Posterior vena cava (tissue), 2 donors: ENCODE measurements around the gene CAMTA1. TPM values are rescaled to one million over a fixed set of nuclear protein-coding genes. Genes with fewer than 3 reads are reported as not detected.

Source experiments
- DNase-seq: peaks from one replicate; pipeline ENCODE4 v3.0.0-alpha.2; 2020; ENCODE audit warnings: low spot score
- intact Hi-C, 2 donors: fragments of 100-400 bp; cut with DNase I; formaldehyde crosslinking; loops; one replicate each; pipeline versions ENCODE4 v1.14.1 to v1.14.2; 2022 to 2023
- total RNA-seq, 2 donors: library from RNA; stranded (reverse); fragmentation: NEBNext Ultra II Directional; extraction: Animal tissue kit (Norgen Biotek cat#: 25700); gene quantifications; one replicate each; pipeline ENCODE4 v1.2.1, GENCODE V29; 2021
- donor health status: DM: yes; HTN: yes; CAD: no.
- donor health status: DM: yes; HTN: yes; CAD: no.

Gene CAMTA1
- total RNA-seq, 2 donors from 2014 or later: 65.1 to 76.4 TPM

DNA sequence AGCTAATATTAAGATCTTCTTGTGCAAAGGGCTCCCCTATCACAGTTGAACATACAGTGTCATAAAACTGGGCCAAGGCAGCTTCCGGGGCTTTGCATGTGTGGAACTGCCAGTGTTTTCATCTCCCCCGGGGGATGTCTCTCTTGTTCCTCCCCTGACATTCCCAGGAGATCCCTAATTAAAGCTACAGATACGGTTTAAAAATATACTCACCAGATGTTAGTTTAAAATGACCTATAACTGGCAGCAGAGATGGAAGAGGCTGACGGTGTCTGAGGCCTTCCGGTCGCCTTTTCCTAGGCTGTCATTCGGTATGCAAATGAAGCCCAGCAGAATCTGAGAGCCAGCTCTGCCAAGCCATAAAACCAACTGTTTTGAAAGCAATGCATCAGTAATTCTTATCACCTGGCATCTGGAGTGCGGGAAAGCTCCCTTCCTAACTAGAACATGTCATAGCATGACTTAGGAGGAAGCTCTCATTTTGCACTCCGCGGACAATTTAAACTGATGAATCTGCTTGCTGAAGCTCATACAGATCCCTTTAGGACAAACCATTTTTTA is 549.3 kb downstream of the CAMTA1 start:
- intact Hi-C loops: no loop called here
- DNase-seq: no peak

DNA sequence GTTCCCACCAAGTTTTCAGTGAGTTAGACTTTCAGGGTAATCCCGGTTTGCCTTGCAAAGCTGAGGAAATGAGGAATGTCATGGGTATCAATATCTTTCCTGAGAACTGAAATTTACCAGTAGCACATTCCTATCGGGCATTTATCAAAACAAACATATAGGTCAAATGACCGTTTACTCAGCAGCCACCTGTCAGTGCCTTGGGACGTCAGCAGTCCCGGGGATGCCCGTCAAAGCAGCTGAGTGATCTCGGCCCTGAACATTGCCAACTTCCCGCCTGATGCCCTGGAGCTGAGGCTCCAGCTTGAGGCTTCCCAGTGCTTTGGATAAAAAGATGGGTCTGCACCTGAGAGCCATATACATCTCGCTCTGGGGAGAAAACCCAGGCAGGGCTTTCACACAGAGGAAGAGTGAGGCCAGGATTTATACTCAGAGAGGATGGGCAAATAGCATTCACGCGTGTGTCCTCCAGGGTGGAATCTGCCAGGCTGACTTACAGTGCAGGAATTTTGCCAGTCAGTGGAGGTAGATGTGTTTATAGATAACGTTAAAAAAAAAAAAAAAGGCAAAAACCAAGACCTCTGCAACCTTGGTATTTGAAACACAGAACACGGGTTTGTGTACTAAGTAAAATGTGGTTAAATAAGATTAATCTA is 550.1 kb downstream of the CAMTA1 start:
- DNase-seq: no peak
- intact Hi-C loops: no loop called here

DNA sequence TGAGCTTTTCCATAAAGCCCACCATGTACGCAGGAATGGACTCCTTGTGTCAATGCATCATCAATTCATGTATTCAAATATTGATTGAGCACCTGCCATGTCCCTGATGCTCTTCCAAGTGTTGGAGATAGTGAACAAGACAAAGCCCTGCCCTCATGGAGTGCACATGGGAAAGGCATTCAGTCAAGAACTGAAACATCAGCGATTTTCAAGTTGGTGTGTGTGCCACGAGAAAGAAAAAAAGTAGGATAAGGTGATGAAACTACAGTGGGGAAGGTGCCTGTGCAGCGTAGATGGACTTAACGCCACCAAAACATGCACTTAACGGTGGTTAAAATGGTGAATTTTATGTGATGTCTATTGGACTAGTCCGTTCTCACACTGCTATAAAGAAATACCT is 553.2 kb downstream of the CAMTA1 start:
- DNase-seq: no peak
- intact Hi-C loops: no loop called here

DNA sequence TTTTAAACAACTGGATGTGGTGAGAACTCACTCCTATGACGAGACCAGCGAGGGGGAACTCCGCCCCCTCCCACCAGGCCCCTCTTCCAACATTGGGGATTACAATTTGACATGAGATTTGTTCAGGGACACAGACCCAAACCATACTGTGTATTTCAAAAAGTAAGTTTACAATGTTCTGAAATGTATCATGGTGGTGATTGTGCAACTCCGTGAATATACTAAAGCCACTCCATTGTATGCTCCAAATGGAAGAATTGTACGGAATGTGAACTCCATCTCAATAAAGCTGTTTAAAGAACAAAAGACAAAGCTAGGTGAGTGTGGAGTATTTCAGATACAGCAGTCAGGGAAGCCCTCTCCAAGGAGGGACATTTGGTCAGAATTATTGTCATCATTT is 553.8 kb downstream of the CAMTA1 start:
- intact Hi-C loops: no loop called here
- no peak for DNase-seq

DNA sequence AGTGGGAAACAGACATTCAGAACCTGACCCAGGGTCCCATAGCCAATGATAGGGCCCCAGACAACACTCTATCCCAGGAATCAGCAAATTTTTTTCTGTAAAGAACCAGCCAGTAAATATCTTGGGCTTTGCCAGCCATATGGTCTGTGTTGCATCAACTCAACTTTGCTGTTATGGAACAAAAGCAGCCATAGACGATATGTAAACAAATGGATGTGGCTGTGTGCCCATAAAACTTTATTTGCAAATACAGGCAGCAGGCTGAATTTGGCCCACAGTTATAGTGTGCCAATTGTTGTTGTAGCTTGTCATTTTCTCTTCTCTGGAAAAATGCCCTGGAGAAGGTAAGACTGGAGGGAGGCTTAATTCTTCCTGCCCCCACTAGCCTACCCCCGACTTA is 554.7 kb downstream of the CAMTA1 start:
- intact Hi-C loops: no loop called here
- DNase-seq: no peak

DNA sequence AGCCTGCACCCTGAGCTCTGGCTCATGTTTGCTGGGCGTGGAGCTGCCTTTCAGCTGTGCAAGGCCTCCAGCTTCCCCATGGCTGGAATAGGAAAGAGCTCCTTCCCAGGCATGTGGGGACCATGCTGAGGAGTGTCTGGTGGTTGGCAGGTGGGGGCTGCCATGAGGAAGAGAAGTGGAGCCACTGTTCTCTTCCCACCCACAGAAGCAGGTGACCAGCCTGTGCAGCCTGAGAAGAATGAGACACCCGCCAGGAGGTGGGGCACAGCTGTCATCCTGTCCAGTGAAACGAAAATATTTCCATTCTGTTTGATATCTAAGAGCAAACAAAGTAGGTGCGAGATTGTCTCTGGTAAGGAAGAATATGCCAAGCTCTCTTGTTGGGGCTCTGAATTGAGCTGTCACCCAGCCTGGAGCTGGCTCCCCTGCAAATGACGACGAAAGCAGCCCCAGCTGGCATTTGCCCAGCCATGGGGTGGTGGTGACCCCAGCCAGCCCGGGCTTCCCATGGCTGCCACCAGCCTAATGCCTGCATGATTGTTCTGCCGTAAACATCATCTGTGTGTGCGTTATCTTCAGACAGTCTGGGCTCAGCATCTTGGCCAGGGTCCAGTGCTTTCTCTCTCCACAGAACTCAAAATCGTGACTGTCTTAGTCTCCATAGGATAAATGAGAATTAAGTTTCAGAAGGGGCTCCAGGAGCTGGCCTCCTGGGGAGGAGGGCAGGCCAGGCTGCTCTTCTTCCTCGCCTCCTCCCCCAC is 556.1 kb downstream of the CAMTA1 start:
- intact Hi-C loops: no loop called here
- DNase-seq: no peak

DNA sequence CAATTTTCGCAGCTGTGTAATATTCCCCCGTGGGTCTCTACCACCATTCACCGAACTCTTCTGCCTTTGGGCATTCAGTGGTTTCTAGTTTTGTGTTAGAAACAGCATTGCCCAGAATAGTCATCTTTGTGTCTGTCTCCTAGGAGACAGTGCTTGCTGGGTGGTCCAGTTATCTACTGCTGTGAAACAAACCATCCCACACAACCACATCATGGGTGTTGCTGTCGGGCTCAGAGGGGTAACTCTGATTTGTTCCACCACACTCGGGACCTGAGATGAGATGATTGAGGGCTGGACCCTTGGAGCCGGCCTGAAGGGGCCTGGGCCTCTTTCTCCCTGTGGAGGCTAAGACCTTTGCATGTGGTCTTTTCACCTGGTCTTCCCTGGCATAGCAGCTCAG is 558.6 kb downstream of the CAMTA1 start:
- intact Hi-C loops: no loop called here
- no peak for DNase-seq

DNA sequence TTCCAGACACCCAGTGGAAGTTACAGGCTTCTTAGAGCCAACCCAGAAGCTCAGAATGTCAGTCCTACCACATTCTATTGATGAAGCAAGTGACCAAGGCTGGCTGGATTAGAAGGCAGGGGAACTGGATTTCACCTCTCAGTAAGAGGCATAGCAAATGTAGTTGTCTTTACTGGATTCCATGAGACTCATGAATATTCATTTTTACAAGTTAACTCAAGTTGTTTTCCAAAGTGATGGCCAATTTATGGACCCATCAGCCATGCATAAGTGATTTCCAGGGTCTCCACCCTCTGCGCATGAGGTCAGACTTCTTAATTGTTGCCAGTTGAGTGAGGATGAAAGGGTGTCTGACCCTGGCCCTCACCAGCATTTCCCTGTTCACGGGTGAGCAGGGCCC is 559.0 kb downstream of the CAMTA1 start:
- no peak for DNase-seq
- intact Hi-C loops: no loop called here

DNA sequence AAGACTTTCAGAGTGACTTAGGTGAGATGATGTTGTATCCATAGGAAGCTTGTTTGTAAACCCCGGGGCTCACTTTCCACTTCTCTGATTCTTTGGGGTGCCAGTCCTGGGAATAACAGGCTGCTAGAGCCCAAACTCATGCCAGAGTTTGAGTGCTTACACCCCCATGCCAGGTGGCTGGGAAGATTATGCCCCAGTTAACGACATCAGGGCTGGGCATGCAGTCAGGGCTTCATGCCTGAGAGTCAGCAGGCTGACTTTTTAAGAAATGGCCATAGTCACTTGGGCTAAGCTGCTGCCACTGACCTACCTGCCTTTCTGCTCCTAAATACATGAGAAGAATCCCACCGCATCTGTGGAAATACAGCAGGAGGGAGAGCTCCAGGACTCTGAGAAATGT is 560.3 kb downstream of the CAMTA1 start:
- no peak for DNase-seq
- intact Hi-C loops: no loop called here

DNA sequence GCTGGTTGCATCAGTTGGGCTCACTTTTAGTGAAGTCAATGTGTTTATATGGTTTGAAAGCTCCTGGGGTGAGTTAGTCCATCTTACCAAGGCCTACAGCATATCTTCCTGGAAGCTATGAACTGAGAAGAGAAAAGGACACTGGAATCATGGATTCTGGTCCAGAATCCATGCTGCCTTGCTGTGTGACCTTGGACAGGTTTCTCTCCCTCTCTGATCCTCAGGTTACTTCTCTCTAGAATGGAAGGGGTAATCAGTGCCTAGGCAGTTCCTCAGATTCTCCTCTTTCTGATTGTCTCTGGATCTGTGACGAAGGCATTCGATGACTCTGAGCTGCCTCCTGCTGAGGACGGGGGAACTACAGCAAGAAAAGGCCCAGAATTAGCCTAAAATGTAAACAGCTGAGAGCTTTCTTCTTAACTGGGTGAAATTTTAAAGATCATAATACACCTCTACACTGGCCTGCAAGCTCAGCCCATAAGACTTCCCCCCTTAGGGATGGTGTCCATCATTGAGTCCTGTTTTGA is 560.9 kb downstream of the CAMTA1 start:
- intact Hi-C loops: no loop called here
- DNase-seq: no peak

DNA sequence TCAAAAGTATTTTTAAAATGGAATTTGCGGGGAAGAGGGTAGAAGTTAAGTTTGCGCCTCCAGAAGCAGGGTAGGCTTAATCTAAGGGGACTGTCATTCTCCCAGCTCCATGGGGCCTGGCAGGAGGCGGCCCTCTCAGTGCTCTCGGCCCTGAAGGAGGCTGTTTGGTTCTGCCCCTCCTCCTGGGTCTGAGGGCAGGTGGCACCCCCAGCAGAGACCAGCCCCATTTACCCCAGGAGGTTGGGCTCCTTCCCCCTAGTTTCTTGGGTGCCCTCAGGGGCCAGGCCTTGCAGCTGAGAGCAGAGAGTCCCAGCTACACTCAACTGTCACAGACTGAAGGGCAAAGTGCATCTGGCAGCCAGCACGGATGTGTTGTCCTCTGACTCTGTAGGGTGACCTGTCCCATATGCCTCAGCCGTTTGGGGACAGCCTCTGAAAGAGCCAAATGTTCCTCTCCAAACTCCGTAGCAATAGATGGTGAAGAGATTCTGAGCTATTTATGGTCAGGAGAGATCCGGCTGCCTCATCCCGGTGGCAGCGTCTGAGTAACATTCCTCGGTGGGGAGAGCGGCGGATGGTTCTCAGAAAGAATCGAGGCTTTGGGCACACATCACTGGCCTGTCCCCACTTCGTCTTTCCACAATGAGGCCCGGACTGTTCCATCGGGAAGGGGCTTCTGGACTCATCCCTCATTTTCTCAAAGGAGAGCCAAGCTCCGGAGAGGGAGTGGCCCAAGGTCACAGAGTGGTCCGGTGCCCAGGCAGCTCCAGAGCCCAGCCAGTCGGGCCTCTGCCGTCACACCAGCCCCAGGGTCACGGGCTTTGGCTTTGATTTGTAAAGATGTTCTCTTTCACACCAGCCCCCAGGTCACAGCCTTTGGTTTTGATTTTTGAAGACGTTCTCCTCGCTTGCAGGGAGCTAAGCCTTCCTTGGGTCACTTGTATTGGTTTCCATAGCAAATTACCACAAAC is 561.6 kb downstream of the CAMTA1 start:
- intact Hi-C loops: no loop called here
- DNase-seq: no peak

DNA sequence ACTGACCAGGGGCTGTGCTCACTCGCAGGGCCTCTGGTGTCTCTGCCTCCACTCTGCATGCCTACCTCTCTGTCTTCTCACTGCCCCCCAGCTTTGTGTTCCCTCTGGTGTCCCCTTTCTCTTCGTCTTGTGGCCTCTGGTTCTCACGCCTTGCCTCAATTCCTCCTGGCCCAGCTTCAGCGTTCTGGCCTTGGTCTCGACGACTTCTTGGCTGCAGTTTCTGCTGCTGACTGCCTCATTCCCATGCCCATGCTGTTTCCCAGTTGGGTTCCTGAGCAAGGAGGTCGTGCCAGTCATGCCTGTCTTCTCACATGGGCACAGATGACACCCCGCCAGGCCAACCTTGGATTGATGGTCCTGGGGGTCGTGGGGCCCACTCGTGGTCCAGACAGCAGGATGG is 562.8 kb downstream of the CAMTA1 start:
- intact Hi-C loops: no loop called here
- DNase-seq: no peak

DNA sequence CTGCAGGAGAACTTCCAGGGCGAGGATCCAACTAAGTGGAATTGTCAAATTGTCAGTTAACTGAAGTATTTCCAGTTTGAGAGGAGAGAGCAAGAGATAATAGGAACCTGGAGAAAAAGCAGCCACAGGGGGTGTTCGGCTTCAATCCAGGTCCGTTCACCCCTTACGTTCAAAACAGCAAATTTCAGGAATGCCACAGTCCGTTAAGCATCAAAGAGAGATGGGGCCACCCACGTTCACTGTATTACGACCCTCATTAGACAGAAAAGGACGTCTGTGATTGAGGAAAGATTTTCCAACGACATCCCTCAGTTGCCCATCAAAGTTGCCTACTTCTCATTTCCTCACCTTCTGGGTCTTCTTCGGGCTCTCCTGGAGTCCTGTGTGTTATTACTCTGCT is 563.3 kb downstream of the CAMTA1 start:
- no peak for DNase-seq
- intact Hi-C loops: no loop called here

DNA sequence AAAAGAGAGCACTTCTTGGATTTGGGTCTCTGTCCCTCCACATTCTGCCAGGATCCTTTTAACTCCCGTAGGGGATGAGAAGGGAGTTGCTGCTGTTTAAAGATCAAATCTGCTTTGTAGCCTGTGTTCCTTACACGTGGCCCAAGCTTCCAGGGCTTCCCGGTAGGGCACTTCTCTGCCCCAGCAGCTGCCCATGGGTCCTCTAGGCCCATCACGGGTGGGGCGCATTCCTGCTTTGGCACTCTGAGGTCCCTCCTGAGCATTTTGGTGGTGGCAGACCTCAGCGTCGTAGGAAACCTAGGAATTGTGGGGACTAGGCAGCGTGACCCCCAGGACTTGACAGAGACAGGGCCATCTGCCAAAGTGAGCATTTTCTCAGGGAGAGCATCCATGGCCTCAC is 565.5 kb downstream of the CAMTA1 start:
- intact Hi-C loops: no loop called here
- peak; percentile 52 for DNase-seq

DNA sequence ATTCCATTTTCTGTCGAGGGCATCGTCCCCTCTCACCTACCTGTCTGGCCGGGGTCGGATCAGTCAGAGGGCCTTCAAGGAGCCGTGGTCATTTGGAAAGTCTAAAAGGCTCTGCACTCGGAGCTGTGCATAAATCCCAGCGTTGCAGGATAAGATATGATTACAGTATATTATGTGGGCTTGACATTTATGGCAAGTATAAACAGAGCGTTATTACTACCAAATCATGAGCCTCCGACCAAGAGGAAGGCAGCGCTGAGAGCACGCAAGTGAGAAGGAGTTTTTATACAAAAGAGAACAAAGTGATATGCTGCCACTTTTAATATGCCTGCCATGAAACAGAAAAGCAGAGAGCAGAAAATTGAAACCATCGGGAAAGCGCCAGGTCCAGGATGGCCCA is 566.4 kb downstream of the CAMTA1 start:
- DNase-seq: peak; percentile 28
- intact Hi-C loops: no loop called here

DNA sequence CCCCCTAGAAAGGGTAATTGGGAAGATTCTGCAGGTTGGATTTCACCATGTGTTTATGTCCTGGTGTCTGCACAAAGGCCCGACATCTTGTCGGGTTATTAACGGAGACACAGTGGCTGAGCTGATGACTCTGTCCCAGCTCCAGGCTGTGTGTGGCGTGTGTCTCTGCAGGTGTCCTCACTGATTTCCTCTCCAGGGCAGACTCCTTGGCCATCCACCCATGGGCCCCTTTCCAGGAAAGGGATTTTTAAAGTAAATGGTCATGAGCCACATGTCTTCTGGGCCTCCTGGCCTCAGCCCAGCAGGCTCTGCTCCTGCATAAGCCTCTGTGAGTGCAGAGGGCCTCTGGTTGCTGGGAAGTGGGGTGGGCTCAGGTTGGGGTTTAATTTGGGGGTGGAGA is 567.1 kb downstream of the CAMTA1 start:
- DNase-seq: no peak
- intact Hi-C loops: no loop called here

DNA sequence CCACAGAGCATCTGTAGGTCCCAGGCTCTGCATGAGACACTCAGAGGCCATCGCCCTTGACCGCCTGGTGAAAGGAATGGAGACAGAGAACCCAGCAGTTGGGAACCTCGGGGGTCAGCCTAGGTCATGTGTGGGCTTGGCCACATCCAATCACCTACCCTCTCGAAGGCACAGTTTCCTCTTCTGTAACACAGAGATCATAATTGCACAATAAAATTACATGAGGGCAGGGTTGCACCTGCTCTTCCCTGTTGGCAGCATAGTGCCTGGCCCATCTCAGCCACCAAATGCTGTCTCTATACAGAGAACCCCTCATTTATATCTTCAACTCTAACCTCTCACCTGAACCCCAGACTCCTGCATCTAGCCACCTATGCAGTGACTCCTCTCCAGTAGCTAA is 567.7 kb downstream of the CAMTA1 start:
- DNase-seq: no peak

DNA sequence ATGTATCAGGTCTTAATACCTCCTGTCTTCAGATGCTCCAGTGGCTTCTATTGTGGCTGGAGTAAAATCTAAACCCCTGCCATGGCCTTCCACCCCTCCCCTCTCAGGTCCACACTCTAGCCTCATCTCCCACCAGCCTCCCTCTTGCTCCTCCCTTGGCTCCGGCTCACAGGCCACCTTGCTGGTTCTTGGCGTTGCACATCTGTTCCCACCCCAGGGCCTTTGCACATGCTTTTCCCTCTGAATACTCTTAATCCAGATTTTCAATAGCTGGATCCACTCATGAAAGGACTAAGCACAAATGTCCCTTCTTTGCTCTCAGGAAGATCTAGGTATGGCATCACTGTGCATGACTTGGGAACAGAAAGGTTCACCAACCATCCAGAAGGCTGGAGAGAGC is 570.4 kb downstream of the CAMTA1 start:
- intact Hi-C loops: no loop called here
- no peak for DNase-seq

More for the DNA sequence above, 567.7 kb downstream of the CAMTA1 start:
- intact Hi-C loops: no loop called here

DNA sequence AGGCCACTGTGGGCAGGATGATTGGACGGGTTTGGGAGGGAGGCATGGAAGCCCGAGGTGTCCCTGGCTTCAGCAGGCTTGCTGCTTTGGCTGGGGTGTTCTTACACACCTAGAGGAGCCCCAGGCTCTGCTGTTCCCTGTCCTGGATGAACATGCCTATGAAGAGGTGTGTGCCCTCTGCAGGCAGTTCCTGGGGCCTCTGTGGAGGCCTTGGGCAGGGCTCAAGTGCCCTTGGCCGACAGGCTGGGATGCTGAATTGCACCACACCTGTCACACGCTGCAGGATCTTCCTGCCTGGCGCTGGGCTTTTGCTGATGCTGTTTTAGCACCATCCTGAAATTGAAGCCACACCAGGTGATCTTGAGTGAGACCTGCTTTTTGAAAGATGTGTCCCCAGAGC is 570.8 kb downstream of the CAMTA1 start:
- intact Hi-C loops: no loop called here
- no peak for DNase-seq

DNA sequence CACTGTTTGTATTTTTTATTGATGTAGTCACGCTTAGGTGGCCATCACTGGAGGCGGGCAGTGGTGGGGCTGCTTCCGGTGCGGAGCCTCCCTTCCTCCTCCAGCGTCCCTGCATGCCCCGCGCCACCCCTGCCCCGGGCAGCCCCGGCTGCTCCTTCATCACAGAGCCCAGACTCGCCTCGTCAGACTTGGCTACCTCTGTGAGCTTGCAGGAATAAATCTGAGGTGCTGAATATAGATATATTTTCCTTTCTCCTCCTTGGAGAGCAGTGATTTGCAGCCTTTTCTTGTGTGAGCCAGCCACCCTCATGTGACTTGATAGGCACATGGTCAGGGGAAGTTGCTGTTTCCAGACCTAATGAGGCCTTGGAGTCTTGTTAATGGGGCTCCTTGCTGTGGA is 573.2 kb downstream of the CAMTA1 start:
- intact Hi-C loops: no loop called here
- DNase-seq: no peak
